Inflammatory macrophage treated with lipopolysaccharide for 4 hours (primary cell): Measurements from ENCODE around the gene AFG3L2.
A peak's percentile ranks its signal among the peaks of the same experiment; 100 is the strongest.
"Not testable (repeated sequence)": the region's sequence is repeated elsewhere in the genome, so short reads cannot be mapped to it uniquely, and the experiment has no call there.

Experiments
- DNase-seq: peaks from one replicate; pipeline ENCODE4 v3.0.0-alpha.2; 2020

Gene AFG3L2

DNA sequence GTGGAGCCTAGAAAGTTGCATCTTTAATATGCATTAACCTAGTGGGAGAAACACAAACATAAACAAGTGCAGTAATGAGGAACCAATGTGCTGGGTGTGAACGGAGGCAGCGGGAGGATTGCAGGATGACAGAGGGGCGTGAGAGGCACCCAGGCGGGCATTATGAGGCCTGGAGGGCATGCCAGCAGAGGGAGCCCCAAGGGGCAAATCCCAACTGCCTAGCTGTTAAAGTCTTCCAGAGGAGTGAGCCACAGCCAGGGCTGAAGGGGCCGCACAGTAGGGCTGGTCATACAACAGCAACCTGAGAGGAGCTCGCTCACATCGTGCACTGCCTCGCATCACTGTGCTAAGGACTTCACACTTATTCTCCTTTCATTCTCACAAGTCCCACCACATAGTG lies 17.4 kb upstream of the AFG3L2 start:
- DNase-seq, result peak; percentile 38

DNA sequence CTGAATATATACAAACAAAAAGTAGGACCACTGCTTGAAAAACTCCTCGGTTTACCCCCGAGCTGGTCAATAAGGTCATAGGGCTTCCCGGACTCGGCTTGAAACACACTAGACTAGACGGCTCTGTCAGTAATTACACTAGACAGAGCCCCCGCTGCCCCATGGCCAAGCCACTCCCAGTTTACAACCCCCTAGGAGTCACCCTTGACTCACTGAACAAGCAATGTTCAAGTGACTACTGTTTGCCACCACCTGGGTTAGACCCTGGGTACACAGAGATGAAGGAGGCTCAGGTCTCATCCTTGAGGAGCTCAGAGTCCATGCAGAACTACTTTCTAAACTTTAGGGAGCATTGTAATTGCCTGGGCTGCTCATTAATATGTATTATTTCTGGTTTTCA lies 17.0 kb upstream of the AFG3L2 start:
- no peak for DNase-seq

DNA sequence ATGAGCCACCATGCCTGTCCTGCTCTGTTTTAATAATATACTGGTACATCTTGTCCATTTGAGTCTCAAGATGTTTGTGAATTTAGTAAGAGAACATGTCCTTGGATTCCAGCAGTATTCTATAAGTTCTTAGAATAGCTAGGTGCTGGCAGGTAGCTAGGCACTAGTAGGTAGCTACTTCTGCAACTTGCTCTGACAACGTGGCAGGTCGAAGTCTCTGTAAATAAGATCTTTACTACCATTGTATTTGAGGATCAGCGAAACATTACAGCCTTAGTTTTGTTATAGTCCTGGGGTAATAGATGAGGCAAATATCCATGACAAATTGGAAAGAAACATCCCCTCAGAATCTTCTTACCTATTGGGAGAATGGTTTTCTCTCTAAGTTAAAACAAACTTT lies 16.5 kb upstream of the AFG3L2 start:
- DNase-seq, result no peak

DNA sequence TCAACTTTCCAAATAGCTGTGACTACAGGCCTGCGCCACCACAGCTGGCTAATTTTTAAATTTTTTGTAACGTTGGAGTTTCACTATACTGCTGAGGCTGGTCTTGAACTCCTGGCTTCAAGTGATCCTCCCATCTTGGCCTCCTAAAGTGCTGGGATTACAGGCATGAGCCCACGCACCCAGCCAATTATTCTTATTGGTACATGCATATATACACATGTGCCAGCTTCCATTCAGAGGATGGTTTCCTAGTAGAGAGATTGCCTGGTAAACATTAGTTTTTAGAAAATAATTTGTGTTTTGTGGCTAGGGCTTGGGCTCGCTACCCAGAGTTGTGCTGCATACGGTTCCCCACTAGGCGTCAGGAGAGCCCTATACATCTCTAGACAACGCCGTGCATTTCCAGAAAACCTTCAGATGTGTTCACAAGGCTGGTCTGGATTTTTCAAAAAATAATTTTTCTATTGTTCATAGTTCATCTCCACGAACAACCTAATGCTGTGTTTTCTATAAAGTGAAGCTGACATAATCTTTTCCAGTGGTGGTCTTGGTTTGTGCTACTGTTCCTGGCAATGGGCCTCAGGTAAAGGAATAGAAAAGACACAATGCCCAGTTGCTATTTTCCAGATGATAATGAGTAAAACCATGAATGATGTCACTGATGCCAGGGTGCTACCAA lies 14.6 kb upstream of the AFG3L2 start:
- peak; percentile 54 for DNase-seq

DNA sequence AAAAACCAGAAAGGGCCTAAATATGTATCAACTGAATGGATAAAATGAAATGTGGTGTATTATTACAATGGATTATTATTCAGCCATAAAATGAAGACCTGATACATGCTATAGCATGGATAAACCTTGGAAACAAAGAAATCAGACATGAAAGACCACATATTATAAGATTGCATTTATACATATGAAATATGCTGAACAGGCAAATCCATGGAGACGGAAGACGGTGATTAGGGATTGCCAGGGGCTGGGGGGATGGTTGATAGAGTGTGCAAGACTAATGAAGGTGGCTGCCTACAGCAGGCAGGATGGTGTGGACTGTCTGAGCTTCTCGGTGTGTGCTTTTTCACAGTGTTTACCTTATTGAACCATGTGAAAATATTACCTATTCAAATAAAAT lies 11.4 kb upstream of the AFG3L2 start:
- DNase-seq, result no peak

DNA sequence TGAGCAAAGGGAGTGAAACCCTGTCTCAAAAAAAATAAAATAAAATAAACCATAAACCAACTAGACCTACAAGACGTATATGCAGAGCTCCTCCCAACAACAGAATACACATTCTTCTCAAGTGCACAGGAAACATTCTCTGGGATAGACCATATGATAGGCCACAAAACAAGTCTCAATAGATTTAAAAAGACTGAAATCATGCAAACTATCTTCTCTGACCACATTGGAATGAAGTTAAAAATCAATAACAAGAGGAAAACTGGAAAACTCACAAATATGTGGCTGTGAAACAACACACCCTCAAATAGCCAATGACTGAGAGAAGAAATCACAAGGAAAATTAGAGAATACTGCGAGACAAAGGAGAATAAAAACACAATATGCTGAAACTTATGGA lies 7.2 kb upstream of the AFG3L2 start:
- DNase-seq, result no peak

DNA sequence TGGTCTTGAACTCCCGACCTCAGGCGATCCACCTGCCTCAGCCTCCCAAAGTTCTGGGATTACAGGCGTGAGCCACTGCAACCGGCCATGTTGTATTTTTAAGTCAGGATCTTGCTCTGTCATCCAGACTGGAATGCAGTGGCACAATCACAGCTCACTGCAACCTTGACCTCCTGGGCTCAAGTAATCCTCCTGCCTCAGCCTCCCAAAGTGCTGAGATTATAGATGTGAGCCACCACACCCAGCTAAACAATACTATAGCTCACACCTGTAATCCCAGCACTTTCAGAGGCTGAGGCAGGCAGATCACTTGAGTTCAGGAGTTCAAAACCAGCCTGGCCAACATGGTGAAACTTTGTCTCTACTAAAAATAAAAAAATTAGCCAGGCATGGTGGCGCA lies 6.7 kb upstream of the AFG3L2 start:
- not testable (repeated sequence) for DNase-seq

DNA sequence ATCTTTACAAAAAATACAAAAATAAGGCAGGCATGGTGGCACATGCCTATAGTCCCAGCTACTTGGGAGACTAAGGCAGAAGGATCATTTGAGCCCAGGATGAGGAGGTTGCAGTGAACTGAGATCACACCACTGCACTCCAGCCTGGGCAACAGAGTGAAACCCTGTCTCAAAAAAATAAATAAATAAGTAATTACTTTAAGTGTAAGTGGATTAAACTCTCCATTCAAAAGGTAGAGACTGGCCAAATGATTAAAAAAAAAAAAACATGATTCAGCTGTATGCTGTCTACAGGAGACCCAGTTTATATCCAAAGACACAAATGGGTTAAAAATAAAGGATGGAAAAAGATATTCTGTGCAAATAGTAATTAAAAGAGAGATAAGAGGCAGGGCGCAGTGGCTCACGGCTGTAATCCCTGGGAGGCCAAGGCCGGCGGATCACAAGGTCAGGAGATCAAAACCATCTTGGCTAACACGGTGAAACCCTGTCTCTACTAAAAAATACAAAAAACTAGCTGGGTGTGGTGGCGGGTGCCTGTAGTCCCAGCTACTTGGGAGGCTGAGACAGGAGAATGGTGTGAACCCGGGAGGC lies 5.3 kb upstream of the AFG3L2 start:
- not testable (repeated sequence) for DNase-seq

DNA sequence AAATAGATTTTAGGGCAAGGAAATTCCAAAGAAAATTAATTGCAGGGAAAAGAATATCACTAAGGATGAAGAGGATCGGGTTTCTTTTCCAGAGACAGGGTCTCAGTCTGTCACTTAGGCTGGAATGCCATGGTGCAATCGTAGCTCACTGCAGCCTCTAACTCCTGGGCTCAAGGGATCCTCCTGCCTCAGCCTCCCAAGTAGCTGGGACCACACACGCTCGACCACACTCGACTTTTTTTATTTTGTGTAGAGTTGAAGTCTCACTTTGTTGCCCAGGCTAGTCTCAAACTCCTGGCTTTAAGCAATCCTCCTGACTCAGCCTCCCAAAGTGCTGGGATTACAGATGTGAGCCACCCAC lies 1.2 kb upstream of the AFG3L2 start:
- not testable (repeated sequence) for DNase-seq

DNA sequence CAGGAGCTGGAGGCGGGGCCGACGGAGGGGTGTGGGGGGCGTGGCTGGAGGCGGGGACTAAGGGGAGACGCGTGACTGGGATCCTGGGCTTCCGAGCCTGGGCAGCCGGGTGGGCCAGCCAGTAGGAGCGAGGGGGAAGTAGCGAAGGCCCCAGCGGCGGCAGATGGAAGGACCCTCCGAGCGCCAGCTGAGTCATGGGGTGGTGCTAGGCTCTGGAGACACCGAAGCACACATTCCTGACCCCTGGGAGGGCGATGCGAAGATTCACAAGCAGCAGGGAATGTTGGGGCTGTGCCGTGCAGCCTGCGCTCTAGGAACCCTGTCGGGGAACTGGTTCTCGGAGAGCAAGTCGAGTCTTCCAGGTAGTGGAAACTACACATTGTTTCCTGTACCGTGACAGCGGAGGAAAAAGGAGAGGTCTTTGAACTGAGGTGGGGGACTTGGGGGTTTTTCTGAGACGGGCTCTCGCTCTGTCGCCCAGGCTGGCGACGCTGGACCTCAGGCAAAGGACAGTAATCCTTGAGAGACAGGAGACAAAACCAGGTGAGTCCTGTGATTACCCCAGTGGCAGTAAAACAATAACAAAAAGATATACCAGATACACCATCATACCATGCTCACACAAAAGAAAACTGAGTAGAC lies 650 bp upstream of the AFG3L2 start:
- no peak for DNase-seq

DNA sequence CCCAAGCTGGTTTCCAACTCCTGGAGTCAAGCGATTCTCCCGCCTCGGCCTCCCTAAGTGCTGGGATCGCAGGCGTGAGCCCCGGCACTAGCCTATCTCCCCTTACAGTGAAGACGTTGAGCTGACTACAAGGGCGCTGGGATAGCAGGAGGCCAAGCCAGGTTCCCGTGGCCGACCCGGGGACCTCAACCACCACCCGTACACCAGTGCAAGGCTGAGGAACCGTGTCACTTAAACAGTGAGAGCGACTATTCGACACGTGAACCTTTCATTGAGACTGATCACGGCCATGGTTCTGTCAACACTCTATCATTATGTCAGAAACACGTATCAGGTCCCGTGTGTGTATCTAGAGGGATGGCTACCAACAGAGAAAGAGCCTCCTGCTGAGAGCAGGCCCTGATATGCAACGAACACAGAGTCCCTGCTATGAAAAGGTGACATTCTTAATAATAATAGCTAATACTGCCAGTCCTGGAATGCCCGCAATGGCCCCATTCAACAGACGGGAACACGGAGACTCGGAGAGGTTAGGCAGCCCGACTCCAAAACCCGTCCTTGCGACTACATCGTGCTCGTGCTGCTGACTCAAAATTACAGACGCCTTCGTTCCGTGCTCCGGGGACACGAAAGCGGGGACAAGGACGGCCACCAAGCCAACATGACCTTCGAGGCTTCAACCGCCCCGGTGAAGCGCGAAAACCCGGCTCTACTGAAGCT lies 833 bp downstream of the AFG3L2 start:
- peak; percentile 16 for DNase-seq

DNA sequence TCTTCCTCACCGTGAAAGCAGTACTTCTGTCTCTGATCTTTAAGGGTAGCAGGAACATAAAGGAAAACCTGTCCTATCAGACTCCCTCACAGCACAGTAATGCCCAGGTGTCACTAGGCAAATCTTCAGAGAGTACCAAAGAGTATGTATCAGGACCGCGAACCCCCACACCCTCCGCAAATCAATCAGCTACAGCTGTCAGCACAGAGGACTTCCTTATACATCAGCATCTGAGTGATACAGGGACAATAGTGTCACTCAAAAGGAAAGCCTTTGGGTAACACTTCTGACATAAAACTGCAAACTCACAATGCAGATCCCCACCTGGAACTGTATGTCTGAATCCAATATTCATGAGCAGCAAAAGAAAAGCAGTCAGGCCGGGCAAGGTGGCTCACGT lies 2.6 kb downstream of the AFG3L2 start:
- no peak for DNase-seq

DNA sequence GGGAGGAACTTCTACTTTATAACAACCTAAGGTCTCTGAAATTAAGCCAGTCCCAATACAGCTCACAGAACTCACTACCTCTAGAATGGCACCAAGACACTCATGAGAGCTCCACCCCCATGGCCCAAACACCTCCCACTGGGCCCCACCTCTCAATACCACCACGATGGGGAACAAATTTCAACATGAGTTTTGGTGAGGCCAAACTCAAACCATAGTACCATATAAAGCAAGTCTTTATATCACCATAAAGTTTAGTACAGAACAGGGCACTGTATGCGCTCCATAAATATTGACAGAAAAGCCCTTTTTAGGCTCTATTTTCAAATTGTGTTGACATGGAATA lies 3.3 kb downstream of the AFG3L2 start:
- DNase-seq, result no peak

DNA sequence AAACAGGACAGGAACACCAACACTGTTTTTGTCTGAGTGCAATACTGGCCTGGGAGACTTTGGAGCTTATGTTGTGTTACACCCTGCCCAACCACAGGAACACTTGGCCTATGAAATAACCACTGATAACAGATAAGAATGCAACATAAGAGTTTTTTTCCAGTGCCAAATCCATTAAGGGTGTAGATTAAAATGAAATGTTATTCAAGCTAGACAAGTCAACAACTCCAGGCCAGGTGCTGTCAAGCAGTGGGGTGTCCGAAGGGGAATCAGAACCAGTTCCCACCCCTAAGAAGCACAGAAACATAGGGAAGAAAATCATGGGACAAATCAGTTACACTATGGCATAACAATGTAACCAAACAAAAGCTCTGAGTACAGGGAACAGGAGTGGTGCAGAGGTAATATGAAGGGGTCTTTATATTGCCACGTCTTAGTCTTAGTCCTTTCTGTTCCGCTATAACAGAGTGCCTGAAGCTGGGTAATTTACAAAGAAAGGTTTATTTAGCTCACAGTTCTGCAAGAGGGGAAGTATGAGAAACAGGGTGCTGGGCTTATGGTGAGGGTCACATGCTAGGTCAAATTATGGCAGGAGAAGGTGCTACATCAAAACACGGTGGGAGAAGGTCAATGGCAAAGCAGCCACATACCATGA lies 3.8 kb downstream of the AFG3L2 start:
- no peak for DNase-seq

DNA sequence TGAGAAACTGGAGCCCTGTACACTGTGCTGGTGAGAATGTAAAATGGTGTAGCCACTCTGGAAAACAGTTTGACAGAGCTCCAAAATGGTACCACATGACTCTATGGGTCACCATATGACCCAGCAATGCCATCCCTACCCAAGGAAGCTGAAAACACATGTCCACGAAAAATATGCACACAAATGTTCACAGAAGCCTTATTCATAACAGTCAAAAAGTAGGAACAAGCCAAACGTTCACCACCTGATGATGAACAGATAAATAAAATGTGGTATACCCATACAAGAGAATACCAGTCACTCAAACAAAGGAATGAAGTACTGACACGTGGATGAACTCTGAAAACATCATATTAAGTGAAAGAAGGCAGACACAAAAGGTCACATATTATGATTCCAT lies 4.6 kb downstream of the AFG3L2 start:
- DNase-seq, result no peak

DNA sequence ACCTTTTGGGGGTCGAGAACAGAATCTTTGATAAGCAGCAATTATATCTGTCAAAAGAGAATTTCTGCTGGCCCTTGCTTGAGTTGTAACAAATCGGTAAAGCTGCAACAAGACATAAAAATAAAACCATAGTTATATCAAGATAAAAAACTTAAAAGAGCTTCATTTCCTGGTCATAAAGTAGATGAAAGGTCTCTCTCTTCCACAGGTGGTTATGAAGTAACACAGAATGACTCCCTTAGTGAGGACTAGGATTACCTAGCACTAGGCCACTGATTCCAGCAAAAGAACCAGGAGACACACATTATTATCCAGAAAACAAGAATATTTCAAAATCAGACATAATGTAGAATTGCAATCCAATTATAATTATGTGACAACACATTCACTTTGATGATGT lies 5.4 kb downstream of the AFG3L2 start:
- DNase-seq, result no peak

DNA sequence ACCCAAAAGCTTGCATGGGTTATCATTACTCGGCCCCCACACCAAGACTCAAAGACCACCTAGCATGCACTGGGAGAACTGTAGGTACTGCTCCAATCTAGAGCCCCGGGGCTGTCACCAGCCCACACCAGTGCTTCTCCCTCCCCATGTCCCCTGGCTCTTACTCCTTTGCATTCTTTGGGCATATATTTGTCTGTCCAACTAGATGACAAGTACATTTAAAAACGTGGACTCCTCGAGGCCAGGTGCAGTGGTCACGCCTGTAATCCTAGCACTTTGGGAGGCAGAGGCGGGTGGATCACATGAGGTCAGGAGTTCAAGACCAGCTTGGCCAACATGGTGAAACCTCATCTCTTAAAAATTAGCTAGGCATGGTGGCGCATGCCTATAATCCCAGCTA lies 7.8 kb downstream of the AFG3L2 start:
- no peak for DNase-seq

DNA sequence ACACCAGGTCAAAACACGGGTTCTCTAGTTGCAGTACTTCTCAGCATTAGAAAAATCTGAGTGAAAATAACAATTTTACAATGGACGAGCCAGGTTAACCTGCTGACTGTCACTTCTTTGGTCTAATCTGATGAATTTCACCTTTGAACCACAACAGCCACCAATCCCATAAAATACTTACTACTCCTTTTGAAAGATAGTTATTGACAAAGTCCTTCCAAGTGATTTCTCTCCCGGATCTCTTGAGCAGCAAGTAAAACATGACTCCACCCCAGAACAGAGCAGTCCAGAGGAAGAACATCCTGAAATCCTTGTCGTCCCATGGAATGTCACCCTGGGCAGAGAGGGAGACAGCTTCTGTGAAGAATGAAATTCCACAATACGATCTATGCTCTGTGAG lies 10.2 kb downstream of the AFG3L2 start:
- no peak for DNase-seq

DNA sequence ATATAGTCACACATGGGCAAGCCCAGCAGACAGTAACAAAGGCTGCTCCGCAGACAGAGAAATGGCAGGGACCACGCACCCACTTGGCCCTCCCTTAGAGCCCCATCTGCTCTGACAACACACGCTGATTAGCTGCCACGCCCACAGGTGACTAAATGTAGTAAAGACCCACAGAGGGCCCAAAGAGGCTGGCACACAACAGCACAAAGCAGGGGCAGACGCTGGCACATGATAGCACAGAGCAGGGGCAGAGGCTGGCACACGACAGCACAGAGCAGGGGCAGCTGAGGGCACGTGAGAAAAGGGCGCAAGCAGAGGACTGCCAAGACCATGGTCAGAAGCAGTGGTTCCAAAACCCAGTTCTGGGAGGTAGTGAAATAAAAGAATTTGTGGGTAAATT lies 10.6 kb downstream of the AFG3L2 start:
- DNase-seq, result no peak

DNA sequence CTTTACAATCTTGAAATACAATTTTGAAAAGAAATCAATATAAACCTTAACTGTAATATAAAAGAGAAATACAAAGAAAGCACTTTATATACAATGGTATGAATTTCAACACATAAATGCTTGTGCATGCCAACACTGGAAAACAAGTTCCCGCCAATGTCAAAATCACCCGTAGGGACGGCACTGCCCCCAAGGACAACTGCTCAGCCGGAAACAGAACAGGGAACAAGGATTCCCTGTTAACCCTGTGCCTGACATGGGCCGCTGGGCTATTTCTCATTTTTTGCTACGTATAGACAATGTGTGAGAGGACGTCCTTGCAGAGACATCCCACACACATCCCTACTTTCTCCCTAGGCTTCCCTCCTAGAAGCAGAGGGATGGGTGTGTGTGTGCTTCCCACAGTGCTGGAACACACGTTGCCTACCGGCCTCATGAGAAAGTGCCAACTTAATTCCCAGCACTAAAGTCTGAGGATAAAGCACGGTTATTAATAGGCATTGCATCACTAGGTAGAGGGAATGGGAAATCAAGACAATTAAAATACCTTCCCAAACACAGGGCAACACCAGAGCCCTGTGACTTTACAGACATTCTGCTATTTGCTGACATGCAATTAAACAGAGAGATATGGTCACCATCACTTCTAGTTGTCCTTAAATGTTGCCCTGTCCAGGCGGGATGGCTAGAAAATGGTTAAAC lies 14.4 kb downstream of the AFG3L2 start:
- DNase-seq, result no peak

DNA sequence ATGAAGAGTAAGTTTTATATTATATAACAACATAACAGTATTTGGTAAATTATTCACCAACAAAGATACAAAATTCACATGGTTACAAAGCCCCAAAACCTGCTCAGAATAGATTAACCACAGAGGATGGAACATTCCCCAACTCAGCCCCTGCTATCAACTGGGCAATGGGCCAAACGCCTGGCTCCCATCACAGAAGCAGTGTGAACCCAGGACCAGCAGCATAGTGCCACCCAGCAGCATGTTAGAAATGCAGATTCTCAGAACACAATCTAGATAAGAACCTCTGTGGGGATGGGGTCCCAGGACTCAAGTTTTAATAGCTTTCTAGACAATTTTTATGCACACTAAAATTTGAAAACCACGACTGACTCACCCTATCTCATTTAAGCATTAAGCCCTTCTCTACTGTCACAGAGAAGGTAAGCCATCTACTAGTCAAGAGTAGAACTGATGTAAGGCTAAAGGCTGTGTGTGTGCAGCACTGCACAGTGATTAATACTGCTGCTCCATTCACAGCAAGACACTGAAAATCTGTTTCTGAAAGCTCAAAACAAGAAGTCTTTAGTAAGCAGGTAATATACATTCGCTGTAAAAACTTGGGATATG lies 15.2 kb downstream of the AFG3L2 start:
- no peak for DNase-seq

DNA sequence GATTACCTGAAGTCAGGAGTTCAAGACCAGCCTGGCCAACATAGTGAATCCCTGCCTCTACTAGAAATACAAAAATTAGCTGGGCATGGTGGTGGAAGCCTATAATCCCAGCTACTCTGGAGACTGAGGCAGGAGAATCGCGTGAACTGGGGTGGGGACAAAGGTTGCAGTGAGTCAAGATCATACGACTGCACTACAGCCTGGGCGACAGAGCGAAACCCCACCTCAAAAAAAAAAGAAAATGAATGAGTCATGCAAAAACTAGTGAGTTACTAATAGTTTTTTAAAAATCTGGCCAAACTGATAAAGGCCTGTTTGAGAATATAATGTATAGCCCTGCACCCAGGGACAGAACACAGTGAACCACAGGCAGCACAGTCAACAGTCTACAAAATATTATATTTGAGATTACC lies 17.5 kb downstream of the AFG3L2 start:
- no peak for DNase-seq

DNA sequence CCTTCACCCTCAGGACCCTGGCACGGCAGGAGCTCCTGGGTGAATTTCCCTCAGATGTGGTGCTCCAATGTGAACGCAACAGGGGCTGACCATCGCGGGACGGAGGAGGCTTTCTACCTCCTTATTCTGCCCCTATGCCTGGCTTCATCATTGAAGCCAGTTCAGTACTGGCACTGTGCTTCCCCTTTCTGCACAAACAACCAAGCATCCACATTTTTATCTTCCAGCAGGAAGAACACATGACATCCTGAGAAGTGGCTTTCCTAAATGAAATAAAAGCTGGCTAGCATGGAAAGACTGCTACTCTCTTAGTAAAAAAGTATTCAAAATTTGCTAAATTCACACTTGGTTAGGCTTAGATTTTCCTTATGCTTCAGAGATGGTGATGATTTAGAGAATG lies 24.8 kb downstream of the AFG3L2 start:
- no peak for DNase-seq
